Kidney epithelial cell (primary cell): Measurements from ENCODE around the gene CD1C. TPM values are rescaled to one million over a fixed set of nuclear protein-coding genes. Genes with fewer than 3 reads are reported as not detected.

Experiments used
- DNase-seq: peaks from one replicate; pipeline ENCODE4 v3.0.0-alpha.2; 2010; ENCODE audit warnings: low read depth
- H3K27me3 ChIP-seq: 2 replicates; pipeline ENCODE4 v1.6.0; 2011; ENCODE audit warnings: low read length; ENCODE audit not compliant: control insufficient read depth, insufficient read depth
- H3K36me3 ChIP-seq: 2 replicates; pipeline ENCODE4 v1.5.1; 2011; ENCODE audit warnings: low read length; ENCODE audit not compliant: control insufficient read depth, insufficient read depth
- H3K4me3 ChIP-seq: 2 replicates; pipeline ENCODE4 v1.5.1; 2011; ENCODE audit warnings: low read depth, mild to moderate bottlenecking, control low read depth, low read length
- total RNA-seq: library from RNA; depleted of rRNA; stranded (reverse); fragments of >200 nt; gene quantifications from 2 replicates; pipeline ENCODE4 v1.2.3, GENCODE V29; 2015
- TF ChIP-seq, protein P1 (sequence below): IDR thresholded peaks from 2 replicates; pipeline ENCODE4 v1.5.1; 2011; ENCODE audit warnings: mild to moderate bottlenecking, moderate library complexity, low read length, control low read depth, inconsistent platforms; ENCODE audit not compliant: insufficient read depth, poor library complexity, severe bottlenecking

CD1C gene
- total RNA-seq, 1 donor from 2014 or later, result not detected

GRCh38 chr1:158310623-158311022 is 20.9 kb downstream of the CD1C start:
- DNase-seq, result no peak

DNA sequence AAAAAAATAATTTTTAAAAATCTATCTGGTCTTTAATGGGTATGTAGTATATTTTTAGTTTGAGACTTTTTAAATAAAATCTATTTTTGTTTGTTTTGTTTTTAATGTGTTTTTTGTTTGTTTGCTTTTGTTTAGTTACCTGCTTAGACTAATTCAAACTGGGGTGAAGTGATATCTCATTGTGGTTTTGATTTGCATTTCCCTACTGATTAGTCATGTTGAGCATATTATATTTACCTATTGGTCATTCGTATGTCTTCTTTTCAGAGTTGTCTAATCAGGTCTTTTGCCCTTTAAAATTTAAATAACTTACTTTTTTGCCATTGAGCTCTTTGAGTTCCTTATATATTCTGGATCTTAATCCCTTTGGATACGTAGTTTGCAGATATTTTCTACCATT is 21.3 kb downstream of the CD1C start:
- TF ChIP-seq, protein P1, sequence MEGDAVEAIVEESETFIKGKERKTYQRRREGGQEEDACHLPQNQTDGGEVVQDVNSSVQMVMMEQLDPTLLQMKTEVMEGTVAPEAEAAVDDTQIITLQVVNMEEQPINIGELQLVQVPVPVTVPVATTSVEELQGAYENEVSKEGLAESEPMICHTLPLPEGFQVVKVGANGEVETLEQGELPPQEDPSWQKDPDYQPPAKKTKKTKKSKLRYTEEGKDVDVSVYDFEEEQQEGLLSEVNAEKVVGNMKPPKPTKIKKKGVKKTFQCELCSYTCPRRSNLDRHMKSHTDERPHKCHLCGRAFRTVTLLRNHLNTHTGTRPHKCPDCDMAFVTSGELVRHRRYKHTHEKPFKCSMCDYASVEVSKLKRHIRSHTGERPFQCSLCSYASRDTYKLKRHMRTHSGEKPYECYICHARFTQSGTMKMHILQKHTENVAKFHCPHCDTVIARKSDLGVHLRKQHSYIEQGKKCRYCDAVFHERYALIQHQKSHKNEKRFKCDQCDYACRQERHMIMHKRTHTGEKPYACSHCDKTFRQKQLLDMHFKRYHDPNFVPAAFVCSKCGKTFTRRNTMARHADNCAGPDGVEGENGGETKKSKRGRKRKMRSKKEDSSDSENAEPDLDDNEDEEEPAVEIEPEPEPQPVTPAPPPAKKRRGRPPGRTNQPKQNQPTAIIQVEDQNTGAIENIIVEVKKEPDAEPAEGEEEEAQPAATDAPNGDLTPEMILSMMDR, result no peak

More at GRCh38 chr1:158310623-158311022, 20.9 kb downstream of the CD1C start:
- TF ChIP-seq, protein P1, result no peak
- H3K36me3 ChIP-seq, result no peaks in the 10 kb centered on the region
- H3K4me3 ChIP-seq, result no peak overlapping the region
- H3K27me3 ChIP-seq, result no peaks in the 10 kb centered on the region

DNA sequence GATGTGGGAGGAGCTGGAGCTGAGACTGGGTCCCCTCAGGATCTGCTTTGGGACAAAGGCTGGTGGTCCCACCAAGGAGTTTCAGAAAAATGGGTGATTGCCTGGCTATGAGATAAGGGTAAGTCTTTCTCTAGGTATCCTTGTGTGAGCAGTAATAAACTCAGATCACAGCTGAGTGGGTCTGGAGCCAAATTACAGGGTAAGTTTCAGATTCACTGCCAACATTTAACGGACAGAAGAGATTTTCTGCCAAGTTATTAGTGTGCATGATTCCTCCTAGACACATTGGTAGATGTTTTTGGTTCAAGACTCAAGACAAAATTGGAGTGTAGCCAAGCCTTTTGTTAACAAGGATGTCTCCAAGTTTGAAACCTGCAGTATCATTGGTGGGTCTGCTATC is 34.1 kb downstream of the CD1C start:
- Histone ChIP-seq H3K36me3 (no peaks in the 10 kb centered on the region), H3K4me3 (no peak overlapping the region), H3K27me3 (no peaks in the 10 kb centered on the region)
- no peak for DNase-seq
- TF ChIP-seq, protein P1, result no peak

More for the DNA sequence above, 21.3 kb downstream of the CD1C start:
- Histone ChIP-seq H3K4me3 (no peak overlapping the region), H3K36me3 (no peaks in the 10 kb centered on the region), H3K27me3 (no peaks in the 10 kb centered on the region)
- no peak for DNase-seq

- Histone ChIP-seq H3K4me3 (no peak overlapping the region), H3K36me3 (no peaks in the 10 kb centered on the region), H3K27me3 (no peaks in the 10 kb centered on the region)
- DNase-seq, result no peak
- TF ChIP-seq, protein P1, result no peak
Measured at GRCh38 chr1:158324395-158324794, 34.7 kb downstream of the CD1C start.

DNA sequence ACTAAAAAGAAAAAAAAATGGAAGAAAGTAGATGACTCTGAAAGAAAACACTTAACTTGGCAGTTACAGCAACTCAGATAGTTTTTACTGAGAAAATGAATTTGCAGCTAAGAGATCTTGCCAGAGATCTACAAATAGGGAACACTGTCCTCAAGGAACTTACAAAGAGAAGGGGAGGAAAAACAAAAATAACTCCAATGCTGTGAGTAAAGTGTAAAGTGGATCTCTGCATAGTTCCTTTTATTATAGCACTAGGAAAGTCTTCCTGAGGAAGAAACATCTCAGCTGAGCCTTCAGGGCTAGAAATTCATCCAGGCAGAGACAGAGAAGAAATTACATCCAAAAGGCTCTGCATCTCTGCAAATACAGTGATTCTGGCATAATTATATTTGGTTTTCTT is 37.8 kb downstream of the CD1C start:
- TF ChIP-seq, protein P1, result no peak
- DNase-seq, result no peak
- Histone ChIP-seq H3K27me3 (no peaks in the 10 kb centered on the region), H3K4me3 (no peak overlapping the region), H3K36me3 (no peaks in the 10 kb centered on the region)

GRCh38 chr1:158328426-158328825 is 38.7 kb downstream of the CD1C start:
- Histone ChIP-seq H3K27me3 (no peaks in the 10 kb centered on the region), H3K4me3 (no peak overlapping the region), H3K36me3 (no peaks in the 10 kb centered on the region)
- TF ChIP-seq, protein P1, result no peak
- no peak for DNase-seq
